OCI-LY1 (cell line): ENCODE data around the gene STK40.

Experiments
- EZH2 ChIP-seq: fragments of 200-600 bp; sonication (generic), shearing (Covaris generic); IDR thresholded peaks from 2 replicates; pipeline ENCODE4 v1.8.0; 2017; ENCODE audit warnings: borderline replicate concordance, mixed run types, mild to moderate bottlenecking, antibody characterized with exemption, low read length, moderate library complexity, mixed read lengths
- TF ChIP-seq, protein P1 (sequence below): fragments of 200-600 bp; sonication (generic), shearing (Covaris generic); IDR thresholded peaks from 2 replicates; pipeline ENCODE4 v1.5.1; 2017; ENCODE audit warnings: mild to moderate bottlenecking, antibody characterized with exemption, low read length, moderate library complexity, mixed read lengths

DNA sequence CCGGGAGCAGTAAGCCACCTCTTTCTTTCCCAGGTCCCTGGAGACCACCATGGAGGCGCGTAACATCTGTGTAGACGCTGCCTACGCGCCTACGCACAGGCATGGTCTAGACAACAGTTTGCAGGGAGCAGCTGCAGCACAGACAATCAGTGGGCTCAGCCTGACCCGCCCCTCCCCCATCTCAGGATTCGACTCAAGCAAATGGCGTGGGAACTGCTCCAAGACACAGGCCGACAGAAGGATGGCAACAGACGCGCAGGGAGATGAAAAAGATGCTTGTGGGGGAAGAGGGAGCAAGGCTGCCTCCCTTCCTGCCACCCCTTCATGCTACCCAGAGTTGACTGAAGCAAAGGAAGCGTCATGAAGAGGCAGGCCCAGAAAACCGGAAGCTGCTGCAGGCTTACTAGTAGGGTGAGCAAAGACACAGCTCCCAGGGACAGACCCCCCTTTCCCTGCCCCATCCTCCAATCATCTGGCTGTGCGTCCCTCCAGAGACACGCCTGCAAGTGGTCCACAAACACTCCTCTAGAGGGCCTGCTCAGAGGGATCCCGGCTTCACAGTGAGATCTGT lies 19.5 kb downstream of the STK40 start:
- TF ChIP-seq, protein P1, sequence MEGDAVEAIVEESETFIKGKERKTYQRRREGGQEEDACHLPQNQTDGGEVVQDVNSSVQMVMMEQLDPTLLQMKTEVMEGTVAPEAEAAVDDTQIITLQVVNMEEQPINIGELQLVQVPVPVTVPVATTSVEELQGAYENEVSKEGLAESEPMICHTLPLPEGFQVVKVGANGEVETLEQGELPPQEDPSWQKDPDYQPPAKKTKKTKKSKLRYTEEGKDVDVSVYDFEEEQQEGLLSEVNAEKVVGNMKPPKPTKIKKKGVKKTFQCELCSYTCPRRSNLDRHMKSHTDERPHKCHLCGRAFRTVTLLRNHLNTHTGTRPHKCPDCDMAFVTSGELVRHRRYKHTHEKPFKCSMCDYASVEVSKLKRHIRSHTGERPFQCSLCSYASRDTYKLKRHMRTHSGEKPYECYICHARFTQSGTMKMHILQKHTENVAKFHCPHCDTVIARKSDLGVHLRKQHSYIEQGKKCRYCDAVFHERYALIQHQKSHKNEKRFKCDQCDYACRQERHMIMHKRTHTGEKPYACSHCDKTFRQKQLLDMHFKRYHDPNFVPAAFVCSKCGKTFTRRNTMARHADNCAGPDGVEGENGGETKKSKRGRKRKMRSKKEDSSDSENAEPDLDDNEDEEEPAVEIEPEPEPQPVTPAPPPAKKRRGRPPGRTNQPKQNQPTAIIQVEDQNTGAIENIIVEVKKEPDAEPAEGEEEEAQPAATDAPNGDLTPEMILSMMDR = no peak
- TF ChIP-seq EZH2 = no peak
